A549 (cell line): ENCODE results near the gene CYP4F22. TPM values are rescaled to one million over a fixed set of nuclear protein-coding genes. Genes with fewer than 3 reads are reported as not detected.

Experiments
- ATAC-seq, 2 experiments: fragments of 200-7000 bp in 1 of 2; fragments of >200 bp in 1 of 2; cut with Nextera tagmentation in 1 of 2; cut with Tn5 transposase in 1 of 2; 3 replicates each; pipeline versions ENCODE4 v1.8.0 to v1.9.1; 2018 to 2020; ENCODE audit warnings: mild to moderate bottlenecking in 1 of 2, moderate library complexity in 1 of 2
- CTCF ChIA-PET: fragments of 300-600 bp; sonication (Branson Sonifier 250); formaldehyde crosslinking; extraction: SDS; loops from one replicate; lab custom pipeline; 2021; ENCODE audit warnings: antibody characterized with exemption, inconsistent platforms; lab: Yijun Ruan, JAX
- POLR2A ChIA-PET: fragments of 350-600 bp; formaldehyde crosslinking; extraction: SDS; loops from one replicate; lab custom pipeline; 2021; ENCODE audit warnings: antibody characterized with exemption, inconsistent platforms; lab: Yijun Ruan, JAX
- DNase-seq, 2 experiments: peaks; one replicate each; pipeline versions ENCODE4 v3.0.0 to v3.0.0-alpha.2; 2011 to 2016; ENCODE audit warnings: low read depth in 1 of 2, low spot score in 1 of 2
- FAIRE-seq: peaks from 2 replicates; lab custom pipeline; 2011; peaks lifted over from hg19 to GRCh38; lab: Jason Lieb, UNC
- H3K27ac ChIP-seq, 2 experiments: fragments of >200 bp; sonication (Bioruptor Twin); formaldehyde crosslinking; 3 replicates each; pipeline ENCODE4 v1.5.1; 2016 to 2017
- H3K4me1 ChIP-seq: fragments of >200 bp; sonication (Bioruptor Twin); formaldehyde crosslinking; 3 replicates; pipeline ENCODE4 v1.6.1; 2016
- H3K4me2 ChIP-seq: fragments of >200 bp; sonication (Bioruptor Twin); formaldehyde crosslinking; 3 replicates; pipeline ENCODE4 v1.6.1; 2016
- H3K4me3 ChIP-seq: fragments of >200 bp; sonication (Bioruptor Twin); formaldehyde crosslinking; 3 replicates; pipeline ENCODE4 v1.5.1; 2016
- H3K9me3 ChIP-seq: fragments of >200 bp; sonication (Bioruptor Twin); formaldehyde crosslinking; 3 replicates; pipeline ENCODE4 v1.6.1; 2016
- CBX2 ChIP-seq: fragments of 200-600 bp; sonication (generic); IDR thresholded peaks from 2 replicates; pipeline ENCODE4 v1.6.1; 2016; ENCODE audit warnings: low read depth, mild to moderate bottlenecking, borderline replicate concordance
- CEBPB ChIP-seq, 2 experiments: fragments of >200 bp in 1 of 2; sonication (Bioruptor Twin) in 1 of 2; formaldehyde crosslinking in 1 of 2; IDR thresholded peaks; 2 replicates each; pipeline ENCODE4 v1.6.1; 2012 to 2016
- CTCF ChIP-seq: fragments of >200 bp; sonication (Bioruptor Twin); formaldehyde crosslinking; IDR thresholded peaks from 3 replicates; pipeline ENCODE4 v1.5.1; 2016
- FOXS1 ChIP-seq: fragments of 250-450 bp; sonication (Bioruptor Pico); IDR thresholded peaks from 2 replicates; pipeline ENCODE4 v1.5.0; 2020; ENCODE audit warnings: mild to moderate bottlenecking, moderate library complexity
- GATA3 ChIP-seq: IDR thresholded peaks from 2 replicates; pipeline ENCODE4 v1.6.1; 2012; ENCODE audit warnings: borderline replicate concordance
- HMGXB4 ChIP-seq: fragments of 250-450 bp; sonication (Bioruptor Pico); IDR thresholded peaks from 2 replicates; pipeline ENCODE4 v1.5.0; 2021; ENCODE audit warnings: mild to moderate bottlenecking, moderate library complexity, borderline replicate concordance
- HOXB5 ChIP-seq: fragments of 250-450 bp; sonication (Bioruptor Pico); IDR thresholded peaks from 2 replicates; pipeline ENCODE4 v1.5.0; 2020; ENCODE audit warnings: mild to moderate bottlenecking, moderate library complexity
- JUN ChIP-seq, 2 experiments: fragments of >200 bp; sonication (Bioruptor Twin); formaldehyde crosslinking; IDR thresholded peaks; 2 replicates in 1 of 2; 3 replicates in 1 of 2; pipeline ENCODE4 v1.6.1; 2016 to 2017
- MAZ ChIP-seq: fragments of 150-350 bp; IDR thresholded peaks from 2 replicates; pipeline ENCODE4 v1.6.1; 2014; ENCODE audit warnings: antibody characterized with exemption, low read depth, low read length, borderline replicate concordance
- NPAS2 ChIP-seq: fragments of 250-450 bp; sonication (Bioruptor Pico); IDR thresholded peaks from 2 replicates; pipeline ENCODE4 v1.8.0; 2022; ENCODE audit warnings: mild to moderate bottlenecking, moderate library complexity, borderline replicate concordance
- PBX3 ChIP-seq: IDR thresholded peaks from 2 replicates; pipeline ENCODE4 v1.6.1; 2012
- POLR2A ChIP-seq: IDR thresholded peaks from 2 replicates; pipeline ENCODE4 v1.6.1; 2012; ENCODE audit warnings: mild to moderate bottlenecking, low read length
- POLR2AphosphoS2 ChIP-seq: conservative IDR thresholded peaks from 2 replicates; pipeline ENCODE4 v1.6.1; 2012; ENCODE audit warnings: low read length, improper control_type of control experiment, inconsistent platforms
- RAD21 ChIP-seq, 2 experiments: fragments of >200 bp in 1 of 2; sonication (Bioruptor Twin) in 1 of 2; formaldehyde crosslinking in 1 of 2; IDR thresholded peaks in 1 of 2; conservative IDR thresholded peaks in 1 of 2; 2 replicates in 1 of 2; 3 replicates in 1 of 2; pipeline ENCODE4 v1.6.1; 2012 to 2018; ENCODE audit warnings: inconsistent platforms in 1 of 2
- RCOR1 ChIP-seq: fragments of 150-350 bp; IDR thresholded peaks from 2 replicates; pipeline ENCODE4 v1.6.1; 2014; ENCODE audit warnings: antibody characterized with exemption, low read length, low read depth
- SMC3 ChIP-seq: fragments of >200 bp; sonication (Bioruptor Twin); formaldehyde crosslinking; IDR thresholded peaks from 3 replicates; pipeline ENCODE4 v1.6.1; 2018; ENCODE audit warnings: inconsistent platforms
- ZFP36 ChIP-seq: fragments of 450-650 bp; IDR thresholded peaks from 2 replicates; pipeline ENCODE4 v1.6.1; 2014; ENCODE audit warnings: borderline replicate concordance; ENCODE audit not compliant: partially characterized antibody
- WGBS: methylation state at CpG from one replicate; pipeline ENCODE4 v1.1.6; 2017; ENCODE audit errors: missing lambda C conversion rate; 5-methylcytosine and 5-hydroxymethylcytosine counted together
- polyA plus RNA-seq, 4 experiments: library from polyadenylated mRNA; depleted of rRNA in 3 of 4; stranded (reverse); fragments of >200 nt; fragmentation: RNase III in 1 of 4; extraction: RNeasy Plus Mini Kit Qiagen cat#74134 plus additional on column Dnase treatment in 1 of 4; gene quantifications; 2 replicates in 3 of 4; 3 replicates in 1 of 4; pipeline ENCODE4 v1.2.3, GENCODE V29; 2011 to 2017

The CYP4F22 gene
- polyA plus RNA-seq, 2 of the 4 experiments (the other 2 are of a cell fraction) = 0.05 TPM; not detected in 1

GRCh38 chr19:15575406-15575805, 67.1 kb downstream of the CYP4F22 start:
- CTCF ChIA-PET = interaction anchor here (0.6 to 2.1 kb wide), 5 partner anchors 10 to 176 kb away, joined by 3 to 6 read pairs (median 3); no protein-coding TSS in a partner anchor
- POLR2A ChIA-PET = no interaction called here

GRCh38 chr19:15576526-15577156, 68.3 kb downstream of the CYP4F22 start:
- no peak overlapping the region for H3K4me2 ChIP-seq
- no peaks in the 10 kb centered on the region for H3K9me3 ChIP-seq
- 45% methylated on average over 8 of the region's 12 CpGs for WGBS
- ChIA-PET CTCF (interaction anchor here (1.0 to 1.5 kb wide), 3 partner anchors 9 to 399 kb away, joined by 3 to 4 read pairs (median 3); no protein-coding TSS in a partner anchor), POLR2A (no interaction called here)
- H3K27ac ChIP-seq = no peak overlapping the region
- no peak for FAIRE-seq
- TF ChIP-seq GATA3 = no peak
- peak; percentile 7 for TF ChIP-seq ZFP36
- TF ChIP-seq HMGXB4 = no peak
- no peaks in the 10 kb centered on the region for H3K4me1 ChIP-seq
- no peak for DNase-seq
- no peak overlapping the region for H3K4me3 ChIP-seq
- ATAC-seq = no peak

More at GRCh38 chr19:15575406-15575805, 67.1 kb downstream of the CYP4F22 start:
- WGBS = 0% methylated on average over 1 of the region's 6 CpGs
- H3K4me2 ChIP-seq = no peak overlapping the region
- H3K4me3 ChIP-seq = no peak overlapping the region
- TF ChIP-seq CBX2 (no peak), RAD21 (conservative IDR thresholded peaks at IDR 0.05 in 1 of 2, IDR thresholded peaks at IDR 0.05 in 1 of 2) (no peak), HMGXB4 (no peak), PBX3 (no peak), FOXS1 (no peak), CEBPB (IDR thresholded peaks at IDR 0.05) (no peak), JUN (IDR thresholded peaks at IDR 0.05) (no peak), POLR2AphosphoS2 (no peak), POLR2A (no peak), MAZ (no peak), HOXB5 (no peak), RCOR1 (no peak), NPAS2 (no peak), CTCF (no peak), SMC3 (no peak)
- no peak for FAIRE-seq
- H3K9me3 ChIP-seq = no peaks in the 10 kb centered on the region
- no peaks in the 10 kb centered on the region for H3K4me1 ChIP-seq
- H3K27ac ChIP-seq = no peak overlapping the region
- DNase-seq = no peak
- no peak for ATAC-seq
